ENCODE measurements around the gene LST1.
"Not testable (repeated sequence)": the region's sequence is repeated elsewhere in the genome, so short reads cannot be mapped to it uniquely, and the experiment has no call there.

LST1 gene

DNA sequence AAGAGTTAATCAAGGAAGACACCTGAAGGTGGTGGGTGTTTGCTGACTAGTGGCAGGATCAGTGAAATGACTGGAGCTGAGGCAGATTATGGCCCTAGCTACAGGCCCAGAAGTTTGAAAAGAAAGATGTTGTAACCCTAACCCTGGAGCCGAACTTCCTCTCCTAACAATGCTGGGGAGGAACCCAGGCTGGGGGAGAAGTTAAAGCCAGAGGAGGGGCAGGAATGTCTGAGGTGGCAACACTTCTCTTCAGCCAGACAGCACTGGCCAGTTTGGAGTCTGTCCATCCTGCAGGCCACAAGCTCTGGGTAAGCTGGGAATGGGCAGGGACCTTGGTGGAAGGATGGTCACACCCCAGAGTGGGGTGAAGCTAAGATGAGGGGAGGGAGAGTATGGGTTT, at the start of gene LST1:
LST1 (plus strand) TSS at position 270 of the 400 bp plus-strand sequence. CDS start 1,023 bp downstream, outside the sequence.
- FAIRE-seq: no peak

DNA sequence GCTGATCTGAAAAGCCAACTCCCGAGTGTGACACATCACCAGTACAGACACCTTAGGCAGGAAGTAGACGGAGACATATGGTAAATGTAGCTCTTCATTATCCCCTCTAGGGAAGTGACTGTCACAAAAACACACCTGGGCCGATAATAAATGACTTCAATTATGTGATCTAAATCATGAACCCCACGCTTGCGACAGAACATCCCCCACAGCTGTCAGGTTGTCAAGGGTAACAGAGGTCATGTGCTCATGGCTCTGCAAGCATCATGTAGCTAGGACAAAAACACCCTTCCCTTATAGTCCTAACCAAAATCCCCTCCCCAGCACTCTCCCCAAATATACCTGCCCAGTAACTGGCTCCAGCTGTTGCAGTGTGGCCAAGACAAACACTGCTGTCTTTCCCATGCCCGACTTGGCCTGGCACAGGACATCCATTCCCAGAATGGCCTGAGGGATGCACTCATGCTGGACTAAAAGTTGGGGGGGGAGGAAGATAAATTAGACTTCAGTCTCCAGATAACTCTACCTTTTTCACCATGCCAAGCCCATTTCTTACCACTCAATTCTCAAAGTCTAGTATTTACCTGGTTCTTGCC, 47.2 kb upstream of the LST1 start:
- FAIRE-seq: no peak

GRCh38 chr6:31540640-31541039, 45.4 kb upstream of the LST1 start:
- FAIRE-seq: no peak

DNA sequence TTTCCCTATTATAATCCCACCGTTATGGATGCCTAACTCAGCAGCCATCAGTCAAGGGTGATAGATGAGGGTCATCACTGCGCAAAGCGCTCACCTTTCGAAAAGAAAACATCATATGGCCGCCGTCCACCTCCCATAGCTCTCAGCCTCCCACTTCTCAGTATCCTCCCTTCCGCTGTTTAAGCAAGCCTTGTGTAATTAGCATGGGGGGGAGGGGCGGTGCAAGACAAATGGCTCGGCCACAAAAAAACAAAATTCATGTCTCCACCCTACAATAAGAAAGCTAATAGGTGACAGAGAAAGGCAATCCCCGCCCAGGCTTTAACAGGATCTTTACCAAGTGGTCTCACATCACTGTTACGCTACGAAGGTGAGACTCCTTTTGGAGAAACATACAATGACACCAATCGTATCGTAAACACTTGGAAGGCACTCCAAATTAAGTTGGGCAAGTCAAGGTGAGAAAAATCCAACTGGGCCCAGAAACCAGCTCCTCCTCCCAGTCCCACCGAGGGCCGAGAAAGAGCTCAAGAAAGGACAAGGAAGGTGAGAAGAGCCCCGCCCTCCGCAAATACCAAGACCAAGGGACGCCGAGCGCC, 44.9 kb upstream of the LST1 start:
- FAIRE-seq: no peak

DNA sequence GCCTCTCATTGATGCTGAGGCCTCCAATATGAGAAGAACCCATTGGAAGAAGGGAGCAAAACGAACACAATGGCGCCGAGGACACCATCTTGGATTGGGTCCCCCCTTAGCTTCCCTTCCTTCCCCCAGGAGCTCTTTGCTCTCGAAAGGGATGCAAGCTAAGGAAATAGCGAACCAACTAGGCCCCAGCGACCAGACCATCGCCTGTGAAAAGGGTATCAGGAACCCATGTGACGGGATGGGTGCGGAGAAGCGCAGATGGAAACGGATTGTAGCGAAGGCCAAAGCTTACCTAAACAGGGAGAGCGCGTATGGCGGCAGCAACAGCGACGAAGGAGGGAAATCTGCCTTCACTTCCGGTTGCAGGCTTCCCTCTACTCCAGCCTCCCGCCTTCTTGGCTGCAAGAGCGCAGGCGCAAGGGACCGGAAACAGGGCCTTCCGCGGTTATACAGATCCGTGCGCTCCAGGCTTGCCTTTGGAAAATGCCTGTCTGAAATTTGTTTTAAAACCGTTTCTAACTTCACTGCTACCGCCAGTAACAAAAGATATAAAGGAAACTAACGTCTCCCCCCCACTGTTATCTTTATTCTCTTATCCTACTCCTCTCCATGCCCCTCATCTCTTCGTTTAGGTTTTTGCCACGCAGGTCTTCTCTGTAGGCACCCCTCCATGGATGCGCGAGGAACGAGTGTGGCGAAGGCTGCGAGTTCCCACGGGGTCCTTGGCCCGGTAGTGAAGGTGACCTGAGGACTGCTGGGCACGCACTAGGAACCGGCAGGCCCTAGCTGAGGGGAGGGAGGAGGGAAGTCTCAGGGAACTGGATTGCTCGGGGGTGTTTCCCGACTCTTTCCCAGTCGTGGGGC, 44.2 kb upstream of the LST1 start, which contains the start of gene DDX39B:
DDX39B (minus strand) TSS at position 346 of the 864 bp plus-strand sequence. CDS start 1,471 bp downstream, outside the sequence.
- FAIRE-seq: peak; percentile 90

DNA sequence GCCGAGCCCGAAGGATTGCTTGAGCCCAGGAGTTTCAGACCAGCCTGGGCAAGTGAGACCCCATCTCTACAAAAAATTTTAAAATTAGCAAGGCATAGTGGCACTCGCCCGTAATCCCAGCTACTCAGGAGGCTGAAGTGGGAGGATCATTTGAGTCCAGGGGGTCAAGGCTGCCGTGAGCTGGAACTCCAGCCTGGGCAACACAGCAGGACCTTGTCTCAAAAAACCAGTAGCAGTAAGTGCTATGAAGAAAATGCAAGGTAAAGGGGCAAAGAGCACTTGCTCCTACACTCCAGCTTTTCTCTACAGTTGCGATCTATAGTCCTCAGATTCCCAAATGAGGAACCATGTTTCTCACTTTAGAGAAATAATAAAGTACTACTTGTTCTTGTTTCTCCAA, 42.4 kb upstream of the LST1 start:
- no peak for FAIRE-seq

DNA sequence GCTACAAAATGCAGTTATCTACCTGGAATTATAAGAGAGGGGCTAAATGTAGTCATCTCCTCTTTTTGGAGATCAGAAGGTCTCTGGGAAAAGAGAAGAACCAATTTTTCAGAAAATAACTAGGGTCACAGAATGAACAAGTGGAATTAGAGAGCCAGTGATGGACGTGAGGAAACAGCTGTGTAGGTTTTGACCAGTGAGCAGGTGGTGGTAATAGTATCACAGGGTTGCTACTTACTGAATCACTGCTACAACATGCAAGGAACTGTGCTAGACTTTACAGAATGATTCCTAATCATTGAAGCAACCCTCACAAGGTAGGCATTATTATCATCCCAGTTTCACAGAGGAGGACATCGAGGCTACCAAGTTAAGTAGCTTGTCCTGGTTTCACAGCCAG, 41.4 kb upstream of the LST1 start:
- FAIRE-seq: no peak

DNA sequence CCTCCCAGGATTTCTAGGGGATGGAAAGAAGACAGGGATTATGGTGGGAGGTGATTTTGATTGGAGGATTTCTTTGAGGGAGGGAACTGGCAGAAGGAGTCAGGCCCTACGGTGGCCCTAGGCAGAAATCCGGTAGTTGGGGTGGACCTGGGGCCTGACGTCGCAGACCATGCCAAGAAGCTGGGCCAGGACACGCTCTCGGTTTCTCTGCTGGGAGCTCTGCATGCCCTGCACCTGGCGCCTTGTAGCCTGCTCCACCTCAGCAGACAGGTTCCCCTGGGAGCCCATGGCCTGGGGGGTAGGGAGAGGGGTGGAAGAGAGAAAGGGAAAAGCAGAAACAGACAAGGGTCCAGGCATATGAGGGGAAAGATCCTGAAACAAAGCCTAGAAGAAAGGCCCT, 40.8 kb upstream of the LST1 start:
- FAIRE-seq: no peak

DNA sequence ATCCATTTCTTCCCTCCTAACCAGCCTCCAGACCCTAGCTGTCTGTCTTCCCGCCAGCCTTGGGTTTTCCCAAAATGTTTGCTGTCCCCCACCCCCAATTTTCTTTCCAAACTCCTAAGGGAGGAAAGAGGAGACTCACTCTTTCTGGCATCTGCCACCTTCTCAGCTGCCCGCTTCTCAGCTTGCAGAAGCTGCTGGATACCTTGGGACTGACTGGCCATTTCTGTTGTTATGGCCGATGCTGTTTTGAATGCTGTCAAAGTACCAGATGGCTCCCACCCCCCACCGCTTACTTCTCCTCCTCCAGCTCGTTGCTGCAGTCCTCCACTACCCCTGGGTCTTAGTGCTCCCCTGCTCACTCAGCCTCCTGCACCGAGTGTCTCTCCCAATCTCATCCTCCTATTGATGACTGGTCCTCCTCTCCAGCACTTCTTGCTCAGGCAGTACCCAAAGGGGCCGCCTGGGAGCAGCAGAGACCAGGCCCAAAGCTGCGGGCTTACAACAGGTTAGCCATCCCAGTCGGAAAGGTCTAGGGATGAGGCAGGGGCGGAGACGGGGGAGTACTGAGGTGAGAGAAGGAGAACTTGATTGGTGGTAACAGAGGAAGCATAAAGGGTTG, 39.6 kb upstream of the LST1 start, which contains the start of gene ATP6V1G2:
ATP6V1G2 (minus strand) TSS at position 270 of the 619 bp plus-strand sequence; CDS start at position 221, 49 bp downstream.
- no peak for FAIRE-seq

- FAIRE-seq: peak; percentile 90
These were observed 38.9 kb upstream of the LST1 start, which contains the start of gene NFKBIL1 for GRCh38 chr6:31546958-31547726. Gene NFKBIL1, plus strand, starts transcription at chr6:31547608. Its CDS starts 87 bp downstream, at chr6:31547695.

- FAIRE-seq: no peak
These were observed 38.1 kb upstream of the LST1 start for GRCh38 chr6:31547727-31548543.

- no peak for FAIRE-seq
These were observed 37.6 kb upstream of the LST1 start for GRCh38 chr6:31548544-31548873.

DNA sequence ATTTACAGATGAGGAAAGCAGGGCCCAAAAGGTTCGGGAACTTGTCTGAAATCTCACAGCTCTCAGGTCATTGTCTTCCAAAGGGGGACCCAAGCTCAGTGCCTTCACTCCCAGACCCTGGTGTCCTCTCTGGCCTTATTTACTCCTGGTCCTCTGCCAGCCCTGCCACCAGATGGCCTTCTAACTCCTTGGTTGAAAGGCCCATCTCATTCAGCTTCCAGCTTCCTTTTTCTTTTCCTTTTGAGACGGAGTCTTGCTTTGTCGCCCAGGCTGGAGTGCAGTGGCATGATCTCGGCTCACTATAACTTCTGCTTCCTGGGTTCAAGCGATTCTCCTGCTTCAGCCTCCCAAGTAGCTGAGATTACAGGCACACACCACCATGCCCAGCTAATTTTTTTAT, 34.7 kb upstream of the LST1 start:
- FAIRE-seq: not testable (repeated sequence)

- FAIRE-seq: no peak
These were observed 29.8 kb upstream of the LST1 start for GRCh38 chr6:31556307-31556706.

GRCh38 chr6:31557443-31558317, 28.4 kb upstream of the LST1 start:
- FAIRE-seq: no peak

GRCh38 chr6:31558318-31558625, 27.8 kb upstream of the LST1 start:
- FAIRE-seq: no peak

- FAIRE-seq: no peak
These were observed 27.2 kb upstream of the LST1 start for GRCh38 chr6:31558631-31559500.

DNA sequence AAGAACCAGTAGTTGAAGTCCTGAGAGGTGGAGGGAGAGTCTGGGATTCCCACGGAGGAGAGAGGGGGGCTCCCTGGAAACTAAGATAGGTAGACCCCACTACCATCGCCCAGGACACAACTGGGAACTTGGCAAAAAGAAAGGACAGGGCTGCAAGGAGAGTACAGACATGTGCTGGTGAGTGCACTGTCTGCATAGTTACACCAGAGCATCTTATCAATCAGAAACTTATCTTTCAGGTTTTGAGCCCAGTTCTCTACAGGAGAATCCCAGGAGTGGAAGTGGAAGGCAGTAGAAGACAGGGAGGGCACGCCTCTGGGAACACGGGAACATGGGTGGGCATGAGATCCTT, 26.5 kb upstream of the LST1 start:
- no peak for FAIRE-seq

GRCh38 chr6:31559958-31560696, 25.9 kb upstream of the LST1 start:
- no peak for FAIRE-seq
